Endothelial cell of umbilical vein (primary cell): Measurements from ENCODE around the gene PIK3CG. TPM values are rescaled to one million over a fixed set of nuclear protein-coding genes. Genes with fewer than 3 reads are reported as not detected.

Experiments
- BruUV-seq: library from RNA; stranded (reverse); fragments of 400-500 nt; replicated peaks from 2 replicates; lab custom pipeline; 2021; lab: Mats Ljungman, UMichigan
- CTCF ChIA-PET: fragments of 300-600, 350-600 bp; sonication (Branson Sonifier 250); formaldehyde crosslinking; loops from one replicate; lab custom pipeline; 2021; ENCODE audit warnings: antibody characterized with exemption, inconsistent platforms; lab: Charles Lee
- POLR2A ChIA-PET: fragments of 300-600, 350-600 bp; sonication (Branson Sonifier 250); formaldehyde crosslinking; loops from one replicate; lab custom pipeline; 2021; ENCODE audit warnings: antibody characterized with exemption, inconsistent platforms; lab: Charles Lee
- DNase-seq: peaks from one replicate; pipeline ENCODE4 v3.0.0-alpha.2; 2011; ENCODE audit warnings: low read depth, low spot score
- FAIRE-seq: peaks from 2 replicates; lab custom pipeline; 2011; peaks lifted over from hg19 to GRCh38; lab: Jason Lieb, UNC
- H2AFZ ChIP-seq: 2 replicates; pipeline ENCODE4 v1.6.0; 2012; ENCODE audit warnings: low read depth, low read length, control low read depth, inconsistent platforms
- H3K27ac ChIP-seq: 2 replicates; pipeline ENCODE4 v1.5.1; 2011; ENCODE audit warnings: low read depth, mild to moderate bottlenecking, control low read depth, low read length, moderate library complexity; ENCODE audit not compliant: insufficient read depth
- H3K27me3 ChIP-seq, 2 experiments: 2 replicates each; pipeline versions ENCODE4 v1.6.0 to v1.6.1; 2011; ENCODE audit warnings: low read length in 2 of 2, mixed read lengths in 1 of 2; ENCODE audit not compliant: control insufficient read depth in 2 of 2, insufficient read depth in 2 of 2
- H3K36me3 ChIP-seq, 2 experiments: 2 replicates in 1 of 2; 3 replicates in 1 of 2; pipeline ENCODE4 v1.5.1; 2011; ENCODE audit warnings: low read length in 2 of 2, mild to moderate bottlenecking in 1 of 2, moderate library complexity in 1 of 2; ENCODE audit not compliant: control insufficient read depth in 2 of 2, insufficient read depth in 2 of 2; ENCODE audit errors: extremely low read depth in 1 of 2
- H3K4me1 ChIP-seq: 3 replicates; pipeline ENCODE4 v1.5.1; 2011; ENCODE audit warnings: mild to moderate bottlenecking, low read length; ENCODE audit not compliant: control insufficient read depth, insufficient read depth; ENCODE audit errors: extremely low read depth
- H3K4me2 ChIP-seq: 2 replicates; pipeline ENCODE4 v1.6.1; 2011; ENCODE audit warnings: low read length, control low read depth, mixed read lengths; ENCODE audit not compliant: insufficient read depth
- H3K4me3 ChIP-seq, 3 experiments: fragments of 200-600 bp in 1 of 3; sonication (generic), shearing (Covaris generic) in 1 of 3; replicated peaks in 1 of 3; 2 replicates each; pipeline ENCODE4 v1.5.1; 2011 to 2016; ENCODE audit warnings: control low read depth in 3 of 3, low read length in 3 of 3, mild to moderate bottlenecking in 2 of 3, inconsistent platforms in 1 of 3, low read depth in 1 of 3, moderate library complexity in 1 of 3; ENCODE audit not compliant: insufficient read depth in 1 of 3
- H3K79me2 ChIP-seq: 2 replicates; pipeline ENCODE4 v1.6.0; 2012; ENCODE audit warnings: low read length, inconsistent platforms; ENCODE audit not compliant: control insufficient read depth, insufficient read depth
- H3K9ac ChIP-seq: replicated peaks from 2 replicates; pipeline ENCODE3; 2011; ENCODE audit warnings: low read length, control low read depth; ENCODE audit not compliant: insufficient read depth; ENCODE audit errors: extremely low read depth
- H3K9me1 ChIP-seq: replicated peaks from 3 replicates; pipeline ENCODE4 v1.6.0; 2011; ENCODE audit warnings: mild to moderate bottlenecking, low read length; ENCODE audit not compliant: control insufficient read depth, insufficient read depth; ENCODE audit errors: extremely low read depth
- H3K9me3 ChIP-seq: replicated peaks from 2 replicates; pipeline ENCODE4 v1.5.1; 2012; ENCODE audit warnings: low read length, inconsistent platforms; ENCODE audit not compliant: control insufficient read depth, insufficient read depth
- H4K20me1 ChIP-seq: replicated peaks from 2 replicates; pipeline ENCODE3; 2011; ENCODE audit warnings: mild to moderate bottlenecking, low read length; ENCODE audit not compliant: control insufficient read depth, insufficient read depth; ENCODE audit errors: extremely low read depth
- EZH2 ChIP-seq: IDR thresholded peaks from 2 replicates; pipeline ENCODE4 v1.6.1; 2012; ENCODE audit warnings: borderline replicate concordance, low read depth, mild to moderate bottlenecking, moderate library complexity, low read length, inconsistent platforms; ENCODE audit not compliant: severe bottlenecking
- FOS ChIP-seq: IDR thresholded peaks from 2 replicates; pipeline ENCODE4 v1.6.1; 2011; ENCODE audit warnings: mild to moderate bottlenecking, low read length, moderate library complexity, borderline replicate concordance; ENCODE audit not compliant: insufficient read depth
- GATA2 ChIP-seq: IDR thresholded peaks from 2 replicates; pipeline ENCODE4 v1.7.0; 2011; ENCODE audit warnings: low read depth, mild to moderate bottlenecking, moderate library complexity, mixed read lengths, low read length; ENCODE audit not compliant: insufficient read length, insufficient read depth
- JUN ChIP-seq: IDR thresholded peaks from 2 replicates; pipeline ENCODE4 v1.6.1; 2011; ENCODE audit warnings: borderline replicate concordance, low read depth; ENCODE audit not compliant: insufficient read length, insufficient read depth
- MAX ChIP-seq: IDR thresholded peaks from 2 replicates; pipeline ENCODE4 v1.6.1; 2011; ENCODE audit not compliant: insufficient read depth, insufficient read length
- MYC ChIP-seq: IDR thresholded peaks from one replicate; pipeline ENCODE4 v1.6.1; 2011; ENCODE audit warnings: mild to moderate bottlenecking, low read depth, low read length
- POLR2A ChIP-seq: IDR thresholded peaks from 2 replicates; pipeline ENCODE4 v1.6.1; 2012; ENCODE audit warnings: low read depth, mild to moderate bottlenecking, control low read depth, low read length
- POLR2AphosphoS5 ChIP-seq: IDR thresholded peaks from 2 replicates; pipeline ENCODE4 v1.6.1; 2012; ENCODE audit warnings: low read depth, mild to moderate bottlenecking, control low read depth, low read length, moderate library complexity; ENCODE audit not compliant: insufficient read depth
- dilution Hi-C: fragments of 300-500 bp; cut with MboI; formaldehyde crosslinking; loops from one replicate; pipeline ENCODE4 v1.15.0; 2019; ENCODE audit warnings: low sequenced_read_pairs; ENCODE audit not compliant: extremely low pct_ligation_motif_present
- intact Hi-C: fragments of 100-400 bp; cut with micrococcal nuclease; formaldehyde crosslinking; loops from one replicate; pipeline ENCODE4 v1.10.0; 2022
- polyA plus RNA-seq, 4 experiments: library from polyadenylated mRNA; depleted of rRNA in 3 of 4; stranded (reverse) in 3 of 4; unstranded in 1 of 4; fragments of >200 nt; gene quantifications; 2 replicates each; pipeline versions ENCODE4 v1.2.1 to v1.2.3, GENCODE V29; 2011 to 2012; ENCODE audit warnings: missing spikeins in 1 of 4
- total RNA-seq: library from RNA; stranded (reverse); gene quantifications from 2 replicates; pipeline ENCODE4 v1.2.3, GENCODE V29; 2021
- TF ChIP-seq, protein P1 (sequence below), 2 donors: IDR thresholded peaks; 1 replicate in 1 of 2; 2 replicates in 1 of 2; pipeline ENCODE4 v1.5.1; 2011; ENCODE audit warnings: low read length in 2 of 2, mild to moderate bottlenecking in 2 of 2, moderate library complexity in 2 of 2, control low read depth in 1 of 2, inconsistent platforms in 1 of 2, low read depth in 1 of 2; ENCODE audit not compliant: insufficient read depth in 1 of 2; ENCODE audit errors: extremely low read depth in 1 of 2

The PIK3CG gene
- total and polyA plus RNA-seq, 2 donors (not counting 3 experiments of a cell fraction or from before 2014, with no cell fraction given), result 1.2 to 6.2 TPM

GRCh38 chr7:106952001-106952657, 87.0 kb downstream of the PIK3CG start:
- FAIRE-seq, result no peak
- ChIA-PET CTCF (interaction anchor here (1.2 to 8.5 kb wide), 2 partner anchors 105 to 198 kb away, joined by 3 to 440 read pairs; no protein-coding TSS in a partner anchor), POLR2A (no interaction called here)
- Histone ChIP-seq H4K20me1 (no peaks in the 10 kb centered on the region), H3K4me1 (no peaks in the 10 kb centered on the region), H3K27me3 (peaks cover 5 to 15% of the 10 kb centered on the region in 2 experiments), H3K36me3 (no peaks in the 10 kb centered on the region), H3K4me2 (no peak overlapping the region), H3K9me3 (no peaks in the 10 kb centered on the region), H2AFZ (no peak overlapping the region), H3K9ac (no peak overlapping the region), H3K4me3 (no peak overlapping the region), H3K27ac (no peak overlapping the region), H3K79me2 (no peaks in the 10 kb centered on the region), H3K9me1 (no peaks in the 10 kb centered on the region)
- no peak for DNase-seq
- intact Hi-C loops, result no loop called here
- TF ChIP-seq GATA2 (no peak), JUN (no peak), EZH2 (no peak), POLR2AphosphoS5 (no peak), MAX (no peak), POLR2A (no peak), FOS (no peak), MYC (no peak)
- TF ChIP-seq, protein P1, sequence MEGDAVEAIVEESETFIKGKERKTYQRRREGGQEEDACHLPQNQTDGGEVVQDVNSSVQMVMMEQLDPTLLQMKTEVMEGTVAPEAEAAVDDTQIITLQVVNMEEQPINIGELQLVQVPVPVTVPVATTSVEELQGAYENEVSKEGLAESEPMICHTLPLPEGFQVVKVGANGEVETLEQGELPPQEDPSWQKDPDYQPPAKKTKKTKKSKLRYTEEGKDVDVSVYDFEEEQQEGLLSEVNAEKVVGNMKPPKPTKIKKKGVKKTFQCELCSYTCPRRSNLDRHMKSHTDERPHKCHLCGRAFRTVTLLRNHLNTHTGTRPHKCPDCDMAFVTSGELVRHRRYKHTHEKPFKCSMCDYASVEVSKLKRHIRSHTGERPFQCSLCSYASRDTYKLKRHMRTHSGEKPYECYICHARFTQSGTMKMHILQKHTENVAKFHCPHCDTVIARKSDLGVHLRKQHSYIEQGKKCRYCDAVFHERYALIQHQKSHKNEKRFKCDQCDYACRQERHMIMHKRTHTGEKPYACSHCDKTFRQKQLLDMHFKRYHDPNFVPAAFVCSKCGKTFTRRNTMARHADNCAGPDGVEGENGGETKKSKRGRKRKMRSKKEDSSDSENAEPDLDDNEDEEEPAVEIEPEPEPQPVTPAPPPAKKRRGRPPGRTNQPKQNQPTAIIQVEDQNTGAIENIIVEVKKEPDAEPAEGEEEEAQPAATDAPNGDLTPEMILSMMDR (IDR thresholded peaks at IDR 0.05; ENCODE audit: extremely low read depth in 1 of 2, insufficient read depth in 1 of 2, low read depth in 1 of 2, low read length in 2 of 2), result no peak
- BruUV-seq, result no TSS peak
- dilution Hi-C loops, result no loop called here
